HepG2 (cell line): Measurements from ENCODE around the gene TIMM17B. TPM values are rescaled to one million over a fixed set of nuclear protein-coding genes. Genes with fewer than 3 reads are reported as not detected.

ENCODE experiments used
- AHR ChIP-seq: IDR thresholded peaks from 2 replicates; pipeline ENCODE4 v1.6.1; 2018; ENCODE audit warnings: missing genetic modification reagents, missing compliant biosample characterization
- ARNTL ChIP-seq: sonication (generic); formaldehyde crosslinking; IDR thresholded peaks from 2 replicates; pipeline ENCODE4 v1.4.0; 2020; ENCODE audit warnings: mild to moderate bottlenecking, missing genetic modification reagents
- CREB1 ChIP-seq, 2 experiments: fragments of 450-650 bp in 1 of 2; IDR thresholded peaks; 2 replicates each; pipeline ENCODE4 v1.6.1; 2016 to 2017; ENCODE audit warnings: control low read depth in 1 of 2, mild to moderate bottlenecking in 1 of 2, missing compliant biosample characterization in 1 of 2, missing genetic modification characterization in 1 of 2
- ELF1 ChIP-seq: sonication (generic); formaldehyde crosslinking; IDR thresholded peaks from 2 replicates; pipeline ENCODE4 v1.4.0; 2020; ENCODE audit warnings: missing genetic modification reagents
- FOXA1 ChIP-seq, 2 experiments: fragments of 450-650 bp in 1 of 2; sonication (generic) in 1 of 2; formaldehyde crosslinking in 1 of 2; IDR thresholded peaks; 2 replicates each; pipeline versions ENCODE4 v1.4.0 to v1.6.1; 2016 to 2020; ENCODE audit warnings: missing genetic modification reagents in 1 of 2
- GABPB1 ChIP-seq: IDR thresholded peaks from 2 replicates; pipeline ENCODE4 v1.6.1; 2016; ENCODE audit warnings: mild to moderate bottlenecking, missing genetic modification reagents, moderate library complexity, missing compliant biosample characterization
- HHEX ChIP-seq: IDR thresholded peaks from 2 replicates; pipeline ENCODE4 v1.6.1; 2016; ENCODE audit warnings: control low read depth
- KDM2A ChIP-seq: sonication (generic); formaldehyde crosslinking; IDR thresholded peaks from 2 replicates; pipeline ENCODE4 v1.4.0; 2020; ENCODE audit warnings: low read depth, missing genetic modification reagents, borderline replicate concordance
- MXI1 ChIP-seq: IDR thresholded peaks from 3 replicates; pipeline ENCODE4 v1.6.1; 2012; ENCODE audit warnings: low read depth, low read length, inconsistent platforms, borderline replicate concordance
- NCOA5 ChIP-seq: sonication (generic); formaldehyde crosslinking; IDR thresholded peaks from 2 replicates; pipeline ENCODE4 v1.4.0; 2020; ENCODE audit warnings: missing genetic modification reagents
- SP1 ChIP-seq, 2 experiments: fragments of 450-650 bp in 1 of 2; sonication (generic) in 1 of 2; formaldehyde crosslinking in 1 of 2; IDR thresholded peaks; 2 replicates each; pipeline versions ENCODE4 v1.4.0 to v1.6.1; 2016 to 2020; ENCODE audit warnings: missing genetic modification reagents in 1 of 2
- TBL1XR1 ChIP-seq: fragments of 150-350 bp; IDR thresholded peaks from 2 replicates; pipeline ENCODE4 v1.6.1; 2014; ENCODE audit warnings: borderline replicate concordance, low read length; ENCODE audit not compliant: partially characterized antibody
- ZBTB7B ChIP-seq: sonication (generic); formaldehyde crosslinking; IDR thresholded peaks from 2 replicates; pipeline ENCODE4 v1.4.0; 2020; ENCODE audit warnings: missing genetic modification reagents
- ZNF329 ChIP-seq: sonication (generic); formaldehyde crosslinking; IDR thresholded peaks from 2 replicates; pipeline ENCODE4 v1.9.0; 2021; ENCODE audit warnings: low read depth, mild to moderate bottlenecking, missing genetic modification reagents
- ZNF430 ChIP-seq: sonication (generic); formaldehyde crosslinking; IDR thresholded peaks from 2 replicates; pipeline ENCODE4 v1.9.0; 2021; ENCODE audit warnings: mild to moderate bottlenecking, missing genetic modification reagents
- ZNF501 ChIP-seq: sonication (generic); formaldehyde crosslinking; IDR thresholded peaks from 2 replicates; pipeline ENCODE4 v1.5.1; 2020; ENCODE audit warnings: mild to moderate bottlenecking, moderate library complexity, missing genetic modification reagents
- ZNF792 ChIP-seq: IDR thresholded peaks from 2 replicates; pipeline ENCODE4 v1.6.1; 2016
- polyA plus RNA-seq, 8 experiments: library from polyadenylated mRNA; depleted of rRNA in 3 of 8; stranded (reverse) in 7 of 8; unstranded in 1 of 8; fragments of >200 nt; fragmentation: Illumina TruSeq in 4 of 8; extraction: Trizol in 4 of 8; gene quantifications; 2 replicates each; pipeline versions ENCODE4 v1.2.1 to v1.2.3, GENCODE V29; 2011 to 2016; ENCODE audit warnings: low read depth in 4 of 8, missing spikeins in 1 of 8, mixed read lengths in 1 of 8; ENCODE audit not compliant: insufficient read depth in 1 of 8
- total RNA-seq, 5 experiments: library from RNA; depleted of rRNA; stranded (reverse); fragments of >200 nt; fragmentation: Illumina TruSeq; extraction: Trizol; gene quantifications; 2 replicates each; pipeline ENCODE4 v1.2.3, GENCODE V29; 2016; ENCODE audit warnings: low read depth in 1 of 5
- TF ChIP-seq, protein P1 (sequence below): sonication (generic); formaldehyde crosslinking; conservative IDR thresholded peaks from 2 replicates; pipeline ENCODE4 v1.4.0; 2020; ENCODE audit warnings: mild to moderate bottlenecking, missing genetic modification reagents, moderate library complexity
- TF ChIP-seq, protein P2 (sequence below): IDR thresholded peaks from 2 replicates; pipeline ENCODE4 v1.6.1; 2016; ENCODE audit warnings: mild to moderate bottlenecking
- TF ChIP-seq, protein P3 (sequence below): sonication (generic); formaldehyde crosslinking; IDR thresholded peaks from 2 replicates; pipeline ENCODE4 v1.4.0; 2020; ENCODE audit warnings: missing genetic modification reagents
- TF ChIP-seq, protein P4 (sequence below): IDR thresholded peaks from 2 replicates; pipeline ENCODE4 v1.6.1; 2012; ENCODE audit warnings: inconsistent platforms
- TF ChIP-seq, protein P5 (sequence below): fragments of 450-650 bp; IDR thresholded peaks from 2 replicates; pipeline ENCODE4 v1.6.1; 2016

TIMM17B gene
- total and polyA plus RNA-seq, 2 of the 13 experiments (the other 11 are each of a cell fraction or from before 2014, with no cell fraction given) = 56.0 to 72.5 TPM

DNA sequence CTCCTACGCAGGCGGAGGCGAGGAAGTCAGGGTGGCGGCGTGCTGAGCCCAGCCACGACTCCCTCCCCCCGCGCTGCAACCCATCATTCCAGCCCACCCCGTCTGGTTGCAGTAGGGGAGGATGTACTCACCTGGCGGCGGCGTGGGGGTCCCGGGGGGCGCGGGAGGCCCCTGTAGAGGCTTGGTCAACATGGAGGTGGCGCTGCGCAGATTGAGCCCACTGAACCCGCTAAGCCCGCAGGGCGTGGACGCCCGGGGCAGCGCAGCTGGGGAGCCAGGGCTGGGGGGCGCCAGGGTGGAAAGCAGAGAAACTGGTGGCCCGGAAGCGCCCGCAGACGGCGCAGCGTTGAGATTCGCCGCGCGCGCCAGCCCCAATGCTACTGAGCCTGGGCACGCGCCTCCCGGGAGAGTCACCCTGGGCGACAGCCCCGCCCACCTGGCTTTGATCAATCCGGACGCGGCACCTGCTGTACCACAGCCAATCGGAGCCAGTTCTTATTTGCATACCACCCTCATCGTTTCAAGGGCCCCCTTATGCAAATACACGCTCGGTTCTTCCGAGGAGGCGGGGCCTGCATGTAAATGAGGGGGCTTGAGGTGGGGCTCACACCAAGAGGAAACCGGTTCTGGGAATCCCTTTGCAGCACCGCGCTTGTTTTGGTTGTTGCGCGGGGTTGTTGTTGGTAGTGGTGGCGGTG, 21.2 kb upstream of the TIMM17B start, which contains the start of gene PIM2 (continued):
- TF ChIP-seq ZNF501 (CRISPR knock-in tag) (peak; percentile 46; the same call in 1 of the 2 replicates), ZNF792 (CRISPR knock-in tag) (peak; percentile 37; the same call in 1 of the 2 replicates), GABPB1 (peak; percentile 59; the same call in 1 of the 2 replicates), NCOA5 (CRISPR knock-in tag) (no peak), HHEX (CRISPR knock-in tag) (no peak), TBL1XR1 (no peak), ZBTB7B (0 out of 2 replicates have a peak, but pooled peaks have one; percentile 64), ARNTL (CRISPR knock-in tag) (0 out of 2 replicates have a peak, but pooled peaks have one; percentile 19), MXI1 (peak; percentile 85; the same call in 1 of the 3 replicates), CREB1 (IDR thresholded peaks at IDR 0.05) (peak; percentile 12; the same call in 1 of the 2 replicates), CREB1 (CRISPR knock-in tag; IDR thresholded peaks at IDR 0.05) (no peak), ELF1 (CRISPR knock-in tag) (peak; percentile 22; the same call in 1 of the 2 replicates), FOXA1 (IDR thresholded peaks at IDR 0.05) (no peak), FOXA1 (CRISPR knock-in tag; IDR thresholded peaks at IDR 0.05) (peak; percentile 15; the same call in 1 of the 2 replicates), AHR (no peak), ZNF430 (0 out of 2 replicates have a peak, but pooled peaks have one; percentile 37), ZNF329 (CRISPR knock-in tag) (0 out of 2 replicates have a peak, but pooled peaks have one; percentile 39), KDM2A (CRISPR knock-in tag) (peak; percentile 89), SP1 (IDR thresholded peaks at IDR 0.05) (no peak), SP1 (CRISPR knock-in tag; IDR thresholded peaks at IDR 0.05) (peak; percentile 65)
- TF ChIP-seq, protein P1, sequence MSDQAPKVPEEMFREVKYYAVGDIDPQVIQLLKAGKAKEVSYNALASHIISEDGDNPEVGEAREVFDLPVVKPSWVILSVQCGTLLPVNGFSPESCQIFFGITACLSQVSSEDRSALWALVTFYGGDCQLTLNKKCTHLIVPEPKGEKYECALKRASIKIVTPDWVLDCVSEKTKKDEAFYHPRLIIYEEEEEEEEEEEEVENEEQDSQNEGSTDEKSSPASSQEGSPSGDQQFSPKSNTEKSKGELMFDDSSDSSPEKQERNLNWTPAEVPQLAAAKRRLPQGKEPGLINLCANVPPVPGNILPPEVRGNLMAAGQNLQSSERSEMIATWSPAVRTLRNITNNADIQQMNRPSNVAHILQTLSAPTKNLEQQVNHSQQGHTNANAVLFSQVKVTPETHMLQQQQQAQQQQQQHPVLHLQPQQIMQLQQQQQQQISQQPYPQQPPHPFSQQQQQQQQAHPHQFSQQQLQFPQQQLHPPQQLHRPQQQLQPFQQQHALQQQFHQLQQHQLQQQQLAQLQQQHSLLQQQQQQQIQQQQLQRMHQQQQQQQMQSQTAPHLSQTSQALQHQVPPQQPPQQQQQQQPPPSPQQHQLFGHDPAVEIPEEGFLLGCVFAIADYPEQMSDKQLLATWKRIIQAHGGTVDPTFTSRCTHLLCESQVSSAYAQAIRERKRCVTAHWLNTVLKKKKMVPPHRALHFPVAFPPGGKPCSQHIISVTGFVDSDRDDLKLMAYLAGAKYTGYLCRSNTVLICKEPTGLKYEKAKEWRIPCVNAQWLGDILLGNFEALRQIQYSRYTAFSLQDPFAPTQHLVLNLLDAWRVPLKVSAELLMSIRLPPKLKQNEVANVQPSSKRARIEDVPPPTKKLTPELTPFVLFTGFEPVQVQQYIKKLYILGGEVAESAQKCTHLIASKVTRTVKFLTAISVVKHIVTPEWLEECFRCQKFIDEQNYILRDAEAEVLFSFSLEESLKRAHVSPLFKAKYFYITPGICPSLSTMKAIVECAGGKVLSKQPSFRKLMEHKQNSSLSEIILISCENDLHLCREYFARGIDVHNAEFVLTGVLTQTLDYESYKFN = peak; percentile 27; the same call in 1 of the 2 replicates
- TF ChIP-seq, protein P2, sequence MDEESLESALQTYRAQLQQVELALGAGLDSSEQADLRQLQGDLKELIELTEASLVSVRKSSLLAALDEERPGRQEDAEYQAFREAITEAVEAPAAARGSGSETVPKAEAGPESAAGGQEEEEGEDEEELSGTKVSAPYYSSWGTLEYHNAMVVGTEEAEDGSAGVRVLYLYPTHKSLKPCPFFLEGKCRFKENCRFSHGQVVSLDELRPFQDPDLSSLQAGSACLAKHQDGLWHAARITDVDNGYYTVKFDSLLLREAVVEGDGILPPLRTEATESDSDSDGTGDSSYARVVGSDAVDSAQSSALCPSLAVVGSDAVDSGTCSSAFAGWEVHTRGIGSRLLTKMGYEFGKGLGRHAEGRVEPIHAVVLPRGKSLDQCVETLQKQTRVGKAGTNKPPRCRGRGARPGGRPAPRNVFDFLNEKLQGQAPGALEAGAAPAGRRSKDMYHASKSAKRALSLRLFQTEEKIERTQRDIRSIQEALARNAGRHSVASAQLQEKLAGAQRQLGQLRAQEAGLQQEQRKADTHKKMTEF = peak; percentile 52; the same call in 1 of the 2 replicates
- TF ChIP-seq, protein P3, sequence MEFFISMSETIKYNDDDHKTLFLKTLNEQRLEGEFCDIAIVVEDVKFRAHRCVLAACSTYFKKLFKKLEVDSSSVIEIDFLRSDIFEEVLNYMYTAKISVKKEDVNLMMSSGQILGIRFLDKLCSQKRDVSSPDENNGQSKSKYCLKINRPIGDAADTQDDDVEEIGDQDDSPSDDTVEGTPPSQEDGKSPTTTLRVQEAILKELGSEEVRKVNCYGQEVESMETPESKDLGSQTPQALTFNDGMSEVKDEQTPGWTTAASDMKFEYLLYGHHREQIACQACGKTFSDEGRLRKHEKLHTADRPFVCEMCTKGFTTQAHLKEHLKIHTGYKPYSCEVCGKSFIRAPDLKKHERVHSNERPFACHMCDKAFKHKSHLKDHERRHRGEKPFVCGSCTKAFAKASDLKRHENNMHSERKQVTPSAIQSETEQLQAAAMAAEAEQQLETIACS (CRISPR knock-in tag) = peak; percentile 65
- TF ChIP-seq, protein P4, sequence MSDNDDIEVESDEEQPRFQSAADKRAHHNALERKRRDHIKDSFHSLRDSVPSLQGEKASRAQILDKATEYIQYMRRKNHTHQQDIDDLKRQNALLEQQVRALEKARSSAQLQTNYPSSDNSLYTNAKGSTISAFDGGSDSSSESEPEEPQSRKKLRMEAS = peak; percentile 43; the same call in 1 of the 2 replicates
- TF ChIP-seq, protein P5, sequence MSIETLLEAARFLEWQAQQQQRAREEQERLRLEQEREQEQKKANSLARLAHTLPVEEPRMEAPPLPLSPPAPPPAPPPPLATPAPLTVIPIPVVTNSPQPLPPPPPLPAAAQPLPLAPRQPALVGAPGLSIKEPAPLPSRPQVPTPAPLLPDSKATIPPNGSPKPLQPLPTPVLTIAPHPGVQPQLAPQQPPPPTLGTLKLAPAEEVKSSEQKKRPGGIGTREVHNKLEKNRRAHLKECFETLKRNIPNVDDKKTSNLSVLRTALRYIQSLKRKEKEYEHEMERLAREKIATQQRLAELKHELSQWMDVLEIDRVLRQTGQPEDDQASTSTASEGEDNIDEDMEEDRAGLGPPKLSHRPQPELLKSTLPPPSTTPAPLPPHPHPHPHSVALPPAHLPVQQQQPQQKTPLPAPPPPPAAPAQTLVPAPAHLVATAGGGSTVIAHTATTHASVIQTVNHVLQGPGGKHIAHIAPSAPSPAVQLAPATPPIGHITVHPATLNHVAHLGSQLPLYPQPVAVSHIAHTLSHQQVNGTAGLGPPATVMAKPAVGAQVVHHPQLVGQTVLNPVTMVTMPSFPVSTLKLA = peak; percentile 33; the same call in 1 of the 2 replicates
